ENCODE results near the gene TBX3. TPM values are rescaled to one million over a fixed set of nuclear protein-coding genes. Genes with fewer than 3 reads are reported as not detected.

The TBX3 gene
- total RNA-seq, 6 experiments from 2014 or later: 15.6 to 44.0 (median 27.8) TPM

- Histone ChIP-seq H3K27ac (no peak overlapping the region), H3K36me3 (no peaks in the 10 kb centered on the region), H3K4me1 (no peaks in the 10 kb centered on the region), H3K9me3 (no peaks in the 10 kb centered on the region), H3K27me3 (no peaks in the 10 kb centered on the region), H3K4me3 (no peak overlapping the region)
- DNase-seq: no peak
- TF ChIP-seq POLR2A (IDR thresholded peaks at IDR 0.05) (no peak), CTCF (IDR thresholded peaks at IDR 0.05) (no peak)
- 67% methylated on average over 6 of the region's 12 CpGs for WGBS (ENCODE audit: insufficient coverage, low coverage, low lambda C conversion rate, missing lambda C conversion rate)
- intact Hi-C loops (cut with DNase I): no loop called here
- no peak for ATAC-seq
Observed at GRCh38 chr12:114694436-114695304, 10.7 kb upstream of the TBX3 start.

GRCh38 chr12:114693532-114693931, 9.6 kb upstream of the TBX3 start:
- Histone ChIP-seq H3K27ac (no peak overlapping the region), H3K36me3 (no peaks in the 10 kb centered on the region), H3K27me3 (no peaks in the 10 kb centered on the region), H3K9me3 (no peaks in the 10 kb centered on the region), H3K4me3 (no peak overlapping the region), H3K4me1 (no peaks in the 10 kb centered on the region)
- WGBS (ENCODE audit: insufficient coverage, low coverage, low lambda C conversion rate, missing lambda C conversion rate): 56% methylated on average over 6 of the region's 6 CpGs
- DNase-seq (no peak), ATAC-seq (no peak)
- intact Hi-C loops (cut with DNase I): no loop called here
- no peak for TF ChIP-seq POLR2A (IDR thresholded peaks at IDR 0.05)
- no peak for TF ChIP-seq CTCF (IDR thresholded peaks at IDR 0.05)

- peak overlapping the region in 1 of 3 donors; percentile 34 for H3K27ac ChIP-seq
- no peak for TF ChIP-seq CTCF (IDR thresholded peaks at IDR 0.05)
- no peak for TF ChIP-seq POLR2A (IDR thresholded peaks at IDR 0.05)
- no peaks in the 10 kb centered on the region for H3K4me1 ChIP-seq
- no peaks in the 10 kb centered on the region for H3K36me3 ChIP-seq
- WGBS (ENCODE audit: insufficient coverage, low coverage, low lambda C conversion rate, missing lambda C conversion rate): 9% methylated on average over 6 of the region's 13 CpGs
- no peaks in the 10 kb centered on the region for H3K9me3 ChIP-seq
- DNase-seq: no peak
- intact Hi-C loops (cut with DNase I): no loop called here
- H3K4me3 ChIP-seq: peak overlapping the region; percentile 25 to 58 (median 52)
- no peak for ATAC-seq
- no peaks in the 10 kb centered on the region for H3K27me3 ChIP-seq
Observed at GRCh38 chr12:114693059-114693531, 9.1 kb upstream of the TBX3 start.

- DNase-seq: no peak
- TF ChIP-seq POLR2A (IDR thresholded peaks at IDR 0.05) (no peak), CTCF (IDR thresholded peaks at IDR 0.05) (no peak)
- ATAC-seq: peak; percentile 67 to 75 (median 74)
- 14% methylated on average over 35 of the region's 62 CpGs for WGBS (ENCODE audit: insufficient coverage, low coverage, low lambda C conversion rate, missing lambda C conversion rate)
- intact Hi-C loops (cut with DNase I): no loop called here
- Histone ChIP-seq H3K27ac (peak overlapping the region in 2 of 3 donors; percentile 58 to 70), H3K27me3 (no peaks in the 10 kb centered on the region), H3K4me3 (peak overlapping the region; percentile 25 to 58 (median 52)), H3K4me1 (no peaks in the 10 kb centered on the region), H3K9me3 (no peaks in the 10 kb centered on the region), H3K36me3 (no peaks in the 10 kb centered on the region)
Observed at GRCh38 chr12:114692186-114693058, 8.4 kb upstream of the TBX3 start.

Measured in right lobe of liver (tissue), 6 donors.